Measurements from ENCODE around the gene RAB30.

DNA sequence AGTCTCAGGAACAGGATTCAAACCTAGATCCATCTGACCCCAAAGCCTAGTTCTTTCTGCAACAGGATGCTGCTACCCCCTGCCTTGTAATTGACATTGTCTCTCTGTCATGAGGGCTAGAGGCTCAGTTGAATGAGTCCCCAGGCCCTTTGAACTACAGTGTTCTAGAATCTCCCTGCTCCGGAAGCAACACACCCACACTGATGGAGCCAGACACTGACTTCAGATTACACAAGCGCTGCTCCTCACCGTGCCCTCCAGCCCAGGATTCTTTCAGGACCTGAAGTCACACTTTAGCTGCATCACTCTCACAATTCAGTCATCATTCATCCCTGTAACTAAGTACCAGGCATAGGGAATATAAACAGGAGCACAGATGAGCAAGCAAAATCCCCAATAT, 69.6 kb downstream of the RAB30 start:
- TF ChIP-seq, protein P1, sequence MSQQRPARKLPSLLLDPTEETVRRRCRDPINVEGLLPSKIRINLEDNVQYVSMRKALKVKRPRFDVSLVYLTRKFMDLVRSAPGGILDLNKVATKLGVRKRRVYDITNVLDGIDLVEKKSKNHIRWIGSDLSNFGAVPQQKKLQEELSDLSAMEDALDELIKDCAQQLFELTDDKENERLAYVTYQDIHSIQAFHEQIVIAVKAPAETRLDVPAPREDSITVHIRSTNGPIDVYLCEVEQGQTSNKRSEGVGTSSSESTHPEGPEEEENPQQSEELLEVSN (IDR thresholded peaks at IDR 0.05; ENCODE audit: borderline replicate concordance in 1 of 2, extremely low read depth in 1 of 2, insufficient read depth in 1 of 2, insufficient read length in 1 of 2, low read depth in 1 of 2, low read length in 1 of 2, poor library complexity in 1 of 2, severe bottlenecking in 1 of 2) = no peak
- TF ChIP-seq ELF1 (tag; IDR thresholded peaks at IDR 0.05) = no peak
- TF ChIP-seq ARID1B (IDR thresholded peaks at IDR 0.05) = no peak
